ENCODE results near the gene DSCAM. TPM values are rescaled to one million over a fixed set of nuclear protein-coding genes. Genes with fewer than 3 reads are reported as not detected.
"Not testable (repeated sequence)": the region's sequence is repeated elsewhere in the genome, so short reads cannot be mapped to it uniquely, and the experiment has no call there.

Gene DSCAM
- total RNA-seq, 1 donor from 2014 or later, result 0.06 TPM

DNA sequence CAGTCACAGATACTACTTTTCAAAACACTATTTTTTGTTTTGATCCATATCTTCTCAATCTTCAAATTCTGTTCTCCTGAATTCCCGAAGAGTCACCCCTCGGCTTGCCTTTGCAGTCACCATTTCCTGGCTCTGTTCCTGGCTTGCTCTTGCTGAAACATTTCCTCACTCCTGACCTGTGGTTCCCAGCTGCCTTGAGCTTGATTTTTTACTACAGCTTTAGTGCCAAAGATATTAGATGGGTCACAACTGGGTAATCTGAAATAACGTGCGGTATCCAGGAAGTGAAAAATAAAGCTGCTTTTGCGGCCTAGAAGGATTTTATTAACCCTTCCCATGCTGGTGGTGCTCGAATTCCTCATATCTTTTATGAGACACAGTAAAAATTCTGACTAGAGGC is 660.9 kb downstream of the DSCAM start:
- DNase-seq (ENCODE audit: low read depth), result no peak
- H3K4me3 ChIP-seq (ENCODE audit: low read depth, low read length), result no peak overlapping the region
- TF ChIP-seq, protein P1, sequence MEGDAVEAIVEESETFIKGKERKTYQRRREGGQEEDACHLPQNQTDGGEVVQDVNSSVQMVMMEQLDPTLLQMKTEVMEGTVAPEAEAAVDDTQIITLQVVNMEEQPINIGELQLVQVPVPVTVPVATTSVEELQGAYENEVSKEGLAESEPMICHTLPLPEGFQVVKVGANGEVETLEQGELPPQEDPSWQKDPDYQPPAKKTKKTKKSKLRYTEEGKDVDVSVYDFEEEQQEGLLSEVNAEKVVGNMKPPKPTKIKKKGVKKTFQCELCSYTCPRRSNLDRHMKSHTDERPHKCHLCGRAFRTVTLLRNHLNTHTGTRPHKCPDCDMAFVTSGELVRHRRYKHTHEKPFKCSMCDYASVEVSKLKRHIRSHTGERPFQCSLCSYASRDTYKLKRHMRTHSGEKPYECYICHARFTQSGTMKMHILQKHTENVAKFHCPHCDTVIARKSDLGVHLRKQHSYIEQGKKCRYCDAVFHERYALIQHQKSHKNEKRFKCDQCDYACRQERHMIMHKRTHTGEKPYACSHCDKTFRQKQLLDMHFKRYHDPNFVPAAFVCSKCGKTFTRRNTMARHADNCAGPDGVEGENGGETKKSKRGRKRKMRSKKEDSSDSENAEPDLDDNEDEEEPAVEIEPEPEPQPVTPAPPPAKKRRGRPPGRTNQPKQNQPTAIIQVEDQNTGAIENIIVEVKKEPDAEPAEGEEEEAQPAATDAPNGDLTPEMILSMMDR (conservative IDR thresholded peaks at IDR 0.05; ENCODE audit: low read depth, low read length), result no peak

- H3K4me3 ChIP-seq (ENCODE audit: low read depth, low read length), result no peak overlapping the region
- DNase-seq (ENCODE audit: low read depth), result no peak
- TF ChIP-seq, protein P1 (conservative IDR thresholded peaks at IDR 0.05; ENCODE audit: low read depth, low read length), result no peak
These were observed 661.8 kb downstream of the DSCAM start for GRCh38 chr21:40185208-40185607.

DNA sequence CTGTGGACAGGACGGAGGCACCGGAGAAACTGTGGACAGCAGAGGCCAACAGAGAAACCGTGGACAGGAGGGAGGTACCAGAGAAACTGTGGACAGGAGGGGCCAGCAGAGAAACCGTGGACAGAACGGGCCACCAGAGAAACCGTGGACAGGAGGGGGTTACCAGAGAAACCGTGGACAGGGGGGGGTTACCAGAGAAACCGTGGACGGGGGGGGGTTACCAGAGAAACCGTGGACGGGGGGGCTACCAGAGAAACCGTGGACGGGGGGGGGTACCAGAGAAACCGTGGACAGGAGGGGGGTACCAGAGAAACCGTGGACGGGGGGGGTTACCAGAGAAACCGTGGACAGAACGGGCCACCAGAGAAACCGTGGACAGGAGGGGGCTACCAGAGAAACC is 664.5 kb downstream of the DSCAM start:
- H3K4me3 ChIP-seq (ENCODE audit: low read depth, low read length); DNase-seq (ENCODE audit: low read depth): not testable (repeated sequence)

DNA sequence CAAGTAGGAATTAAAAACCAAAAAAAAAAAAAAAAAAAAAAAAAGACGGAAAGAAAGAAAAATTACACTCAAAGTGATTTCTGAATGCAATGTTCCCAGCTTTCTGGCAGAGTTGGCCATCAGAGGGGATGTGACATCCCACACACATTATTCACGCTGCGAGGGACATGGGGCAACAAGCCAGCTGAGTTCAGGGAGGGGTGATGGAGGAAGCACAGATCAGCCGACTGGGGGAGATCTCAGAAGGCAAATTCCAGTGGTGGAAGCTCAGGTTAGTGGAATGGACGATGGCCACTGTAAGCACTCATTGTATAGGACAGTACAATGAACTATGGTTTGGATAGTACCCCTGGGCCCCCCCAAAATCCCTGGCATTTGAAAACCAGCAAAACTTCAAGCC is 667.8 kb downstream of the DSCAM start:
- TF ChIP-seq, protein P1 (conservative IDR thresholded peaks at IDR 0.05; ENCODE audit: low read depth, low read length), result no peak
- H3K4me3 ChIP-seq (ENCODE audit: low read depth, low read length), result no peak overlapping the region
- DNase-seq (ENCODE audit: low read depth), result no peak

DNA sequence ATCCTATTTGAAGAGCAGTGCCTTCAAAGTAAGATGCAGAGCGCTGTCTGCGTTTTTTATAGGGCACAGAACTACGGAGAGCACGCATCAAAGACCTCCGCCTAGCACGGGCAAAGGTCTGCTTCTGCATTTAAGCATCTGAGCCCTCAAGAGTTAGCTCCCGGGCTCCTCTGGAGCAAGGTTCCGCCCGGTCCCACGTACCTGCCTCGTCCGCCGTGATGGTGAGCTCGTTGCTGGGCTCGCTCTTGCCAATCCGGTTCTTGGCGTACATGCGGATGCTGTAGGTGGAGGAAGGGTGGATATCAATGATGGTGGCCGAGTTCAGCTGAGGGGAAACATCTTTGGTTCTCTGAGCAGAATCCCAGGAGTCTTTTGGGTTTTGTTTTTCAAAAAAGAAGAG is 668.2 kb downstream of the DSCAM start:
- TF ChIP-seq, protein P1 (conservative IDR thresholded peaks at IDR 0.05; ENCODE audit: low read depth, low read length), result no peak
- no peak for DNase-seq (ENCODE audit: low read depth)
- no peak overlapping the region for H3K4me3 ChIP-seq (ENCODE audit: low read depth, low read length)

DNA sequence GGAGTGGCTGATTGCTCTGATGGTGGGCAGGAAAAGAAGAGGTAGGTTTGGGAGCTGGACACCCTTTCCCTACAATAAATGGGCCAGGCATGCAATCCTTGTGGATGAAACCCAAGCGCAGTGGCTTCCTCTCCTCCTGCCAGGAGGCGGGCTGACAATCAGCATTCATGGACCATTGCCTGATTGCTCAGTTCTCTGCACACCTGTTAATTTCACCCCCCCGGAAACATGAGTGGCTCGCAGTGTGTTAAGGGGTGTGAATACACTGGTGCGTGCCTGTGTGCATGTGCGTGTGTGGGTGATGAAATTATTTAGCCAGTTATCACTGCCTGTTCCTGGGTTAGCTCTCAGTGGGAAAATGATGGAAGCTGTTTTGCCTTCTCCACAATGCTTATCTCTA is 669.0 kb downstream of the DSCAM start:
- no peak overlapping the region for H3K4me3 ChIP-seq (ENCODE audit: low read depth, low read length)
- TF ChIP-seq, protein P1 (conservative IDR thresholded peaks at IDR 0.05; ENCODE audit: low read depth, low read length), result no peak
- DNase-seq (ENCODE audit: low read depth), result no peak

- TF ChIP-seq, protein P1 (conservative IDR thresholded peaks at IDR 0.05; ENCODE audit: low read depth, low read length), result no peak
- DNase-seq (ENCODE audit: low read depth), result no peak
- H3K4me3 ChIP-seq (ENCODE audit: low read depth, low read length), result no peak overlapping the region
These were observed 670.2 kb downstream of the DSCAM start for GRCh38 chr21:40176724-40177123.

GRCh38 chr21:40173816-40174215 is 673.1 kb downstream of the DSCAM start:
- TF ChIP-seq, protein P1 (conservative IDR thresholded peaks at IDR 0.05; ENCODE audit: low read depth, low read length), result no peak
- H3K4me3 ChIP-seq (ENCODE audit: low read depth, low read length), result no peak overlapping the region
- DNase-seq (ENCODE audit: low read depth), result no peak

All from epithelial cell of proximal tubule (primary cell).